A673 (cell line): Measurements from ENCODE around the gene SEZ6L2. TPM values are rescaled to one million over a fixed set of nuclear protein-coding genes. Genes with fewer than 3 reads are reported as not detected.
"Not testable (repeated sequence)": the region's sequence is repeated elsewhere in the genome, so short reads cannot be mapped to it uniquely, and the experiment has no call there.

Experiments used
- BruUV-seq: library from RNA; stranded (reverse); fragments of 400-500 nt; replicated peaks from 2 replicates; lab custom pipeline; 2021; lab: Mats Ljungman, UMichigan
- CTCF ChIA-PET: fragments of 300-600 bp; sonication (Branson Sonifier 250); formaldehyde crosslinking; loops from one replicate; lab custom pipeline; 2022; ENCODE audit warnings: antibody characterized with exemption; lab: Charles Lee
- POLR2A ChIA-PET: fragments of 300-600 bp; sonication (Branson Sonifier 250); formaldehyde crosslinking; loops from one replicate; lab custom pipeline; 2022; ENCODE audit warnings: antibody characterized with exemption; ENCODE audit not compliant: low non-redundant PET; lab: Charles Lee
- DNase-seq: peaks from one replicate; pipeline ENCODE4 v3.0.0-alpha.2; 2015; ENCODE audit warnings: low spot score
- H3K27ac ChIP-seq: fragments of 200-600 bp; sonication (generic); 2 replicates; pipeline ENCODE4 v1.5.1; 2016; ENCODE audit warnings: mixed run types, low read depth, mild to moderate bottlenecking, mixed read lengths, antibody characterized with exemption, low read length; ENCODE audit not compliant: poor library complexity, severe bottlenecking
- H3K27me3 ChIP-seq: fragments of 200-600 bp; sonication (generic); replicated peaks from 2 replicates; pipeline ENCODE4 v1.6.1; 2017; ENCODE audit warnings: mixed run types, low read depth, mild to moderate bottlenecking, mixed read lengths, antibody characterized with exemption, low read length; ENCODE audit not compliant: insufficient read depth, poor library complexity
- H3K36me3 ChIP-seq: fragments of 200-600 bp; sonication (generic); 2 replicates; pipeline ENCODE4 v1.6.1; 2016; ENCODE audit warnings: mixed run types, mild to moderate bottlenecking, mixed read lengths, antibody characterized with exemption, low read length; ENCODE audit not compliant: insufficient read depth, poor library complexity, severe bottlenecking
- H3K4me1 ChIP-seq: fragments of 200-600 bp; sonication (generic); 2 replicates; pipeline ENCODE4 v1.6.1; 2017; ENCODE audit warnings: mixed run types, mild to moderate bottlenecking, mixed read lengths, antibody characterized with exemption, low read length; ENCODE audit not compliant: insufficient read depth, poor library complexity, severe bottlenecking
- H3K4me3 ChIP-seq: fragments of 200-600 bp; sonication (generic); 2 replicates; pipeline ENCODE4 v1.5.1; 2016; ENCODE audit warnings: low read depth, mixed run types, mild to moderate bottlenecking, mixed read lengths, low read length; ENCODE audit not compliant: poor library complexity, severe bottlenecking
- H3K9me3 ChIP-seq: fragments of 200-600 bp; sonication (generic); 2 replicates; pipeline ENCODE4 v1.6.1; 2016; ENCODE audit warnings: mixed run types, low read depth, mild to moderate bottlenecking, mixed read lengths, antibody characterized with exemption, low read length; ENCODE audit not compliant: poor library complexity, severe bottlenecking
- EZH2 ChIP-seq: fragments of 200-600 bp; sonication (generic); IDR thresholded peaks from 2 replicates; pipeline ENCODE4 v1.6.1; 2017; ENCODE audit warnings: borderline replicate concordance, low read depth, mild to moderate bottlenecking, mixed read lengths, antibody characterized with exemption, low read length; ENCODE audit not compliant: poor library complexity, severe bottlenecking
- intact Hi-C: fragments of 100-400 bp; cut with micrococcal nuclease; formaldehyde crosslinking; loops from one replicate; pipeline ENCODE4 v1.10.0; 2022; ENCODE audit not compliant: unreplicated experiment
- total RNA-seq: library from RNA; stranded (reverse); gene quantifications from 2 replicates; pipeline ENCODE4 v1.2.3, GENCODE V29; 2021
- TF ChIP-seq, protein P1 (sequence below): fragments of 300-800, 200-600 bp; sonication (generic); conservative IDR thresholded peaks from 2 replicates; pipeline ENCODE4 v1.5.1; 2017; ENCODE audit warnings: low read depth, mild to moderate bottlenecking, antibody characterized with exemption, low read length, moderate library complexity, mixed read lengths

The SEZ6L2 gene
- total RNA-seq, 1 experiment from 2014 or later, result 7.0 TPM

DNA sequence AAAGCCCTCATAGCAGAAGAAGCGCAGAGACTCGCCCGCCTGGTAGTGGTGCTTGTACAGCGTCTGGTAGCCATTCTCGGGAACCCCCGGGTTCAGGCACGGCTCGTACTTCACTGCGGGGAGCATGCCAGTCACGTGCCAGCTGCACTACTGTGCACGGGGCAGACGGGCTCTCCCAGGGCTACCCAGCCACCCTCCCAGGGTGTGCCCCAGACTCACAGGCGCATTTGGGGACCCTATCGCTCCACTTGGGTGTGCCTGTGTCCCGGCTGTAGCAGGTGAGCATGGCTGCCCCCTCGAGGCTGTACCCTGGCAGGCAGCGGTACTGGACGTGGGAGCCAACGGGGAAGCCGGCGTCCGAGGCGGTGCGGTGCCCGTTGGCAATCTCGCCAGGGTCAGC, 26.0 kb downstream of the SEZ6L2 start:
- no peak overlapping the region for H3K4me3 ChIP-seq
- BruUV-seq, result no TSS peak
- no peaks in the 10 kb centered on the region for H3K27me3 ChIP-seq
- POLR2A ChIA-PET, result no interaction called here
- CTCF ChIA-PET, result no interaction called here
- H3K36me3 ChIP-seq, result no peaks in the 10 kb centered on the region
- no peaks in the 10 kb centered on the region for H3K9me3 ChIP-seq
- H3K27ac ChIP-seq, result no peak overlapping the region
- no peak for DNase-seq
- intact Hi-C loops, result no loop called here
- TF ChIP-seq, protein P1, sequence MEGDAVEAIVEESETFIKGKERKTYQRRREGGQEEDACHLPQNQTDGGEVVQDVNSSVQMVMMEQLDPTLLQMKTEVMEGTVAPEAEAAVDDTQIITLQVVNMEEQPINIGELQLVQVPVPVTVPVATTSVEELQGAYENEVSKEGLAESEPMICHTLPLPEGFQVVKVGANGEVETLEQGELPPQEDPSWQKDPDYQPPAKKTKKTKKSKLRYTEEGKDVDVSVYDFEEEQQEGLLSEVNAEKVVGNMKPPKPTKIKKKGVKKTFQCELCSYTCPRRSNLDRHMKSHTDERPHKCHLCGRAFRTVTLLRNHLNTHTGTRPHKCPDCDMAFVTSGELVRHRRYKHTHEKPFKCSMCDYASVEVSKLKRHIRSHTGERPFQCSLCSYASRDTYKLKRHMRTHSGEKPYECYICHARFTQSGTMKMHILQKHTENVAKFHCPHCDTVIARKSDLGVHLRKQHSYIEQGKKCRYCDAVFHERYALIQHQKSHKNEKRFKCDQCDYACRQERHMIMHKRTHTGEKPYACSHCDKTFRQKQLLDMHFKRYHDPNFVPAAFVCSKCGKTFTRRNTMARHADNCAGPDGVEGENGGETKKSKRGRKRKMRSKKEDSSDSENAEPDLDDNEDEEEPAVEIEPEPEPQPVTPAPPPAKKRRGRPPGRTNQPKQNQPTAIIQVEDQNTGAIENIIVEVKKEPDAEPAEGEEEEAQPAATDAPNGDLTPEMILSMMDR, result no peak
- no peak for TF ChIP-seq EZH2
- H3K4me1 ChIP-seq, result peaks cover 15% of the 10 kb centered on the region

DNA sequence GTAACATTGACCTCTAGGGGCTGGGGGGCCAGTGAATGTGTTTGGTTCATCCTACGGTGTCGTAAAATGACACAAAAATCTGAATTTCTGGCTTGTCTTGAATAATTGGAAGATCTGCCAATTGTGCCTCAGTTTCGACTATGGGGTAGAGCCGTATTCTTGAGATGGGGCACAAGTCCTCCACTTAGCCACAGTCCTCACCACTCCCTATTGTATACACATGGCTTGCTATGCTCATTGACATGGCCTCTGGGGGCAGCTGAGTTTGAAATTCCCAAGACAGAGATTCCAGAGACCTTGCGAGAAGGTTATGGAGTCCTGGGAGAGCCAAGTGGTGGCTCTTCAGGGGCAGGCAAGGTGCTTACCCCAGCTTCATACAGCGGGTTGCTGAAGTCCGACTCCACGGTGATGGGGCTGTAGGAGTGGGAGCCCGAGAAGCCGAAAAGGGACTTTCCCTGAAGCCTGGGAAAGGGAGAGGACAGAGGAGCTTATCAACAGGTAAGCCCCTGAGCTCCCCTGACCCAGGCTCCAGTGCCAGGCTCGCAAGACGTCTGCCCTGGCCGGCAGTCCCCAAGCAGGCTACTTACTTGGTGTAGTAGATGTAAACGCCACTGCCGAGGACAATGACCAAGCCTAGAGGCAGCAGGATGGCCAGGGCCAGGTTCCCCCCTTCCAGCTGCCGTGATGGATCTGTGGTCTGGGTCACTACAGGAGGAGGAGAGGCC, 27.4 kb downstream of the SEZ6L2 start:
- TF ChIP-seq EZH2, result no peak
- TF ChIP-seq, protein P1, result no peak
- no peak overlapping the region for H3K4me3 ChIP-seq
- no TSS peak for BruUV-seq
- ChIA-PET POLR2A (no interaction called here), CTCF (interaction anchor here (0.6 to 1.5 kb wide), 2 partner anchors 24 to 161 kb away, joined by 3 to 4 read pairs; no protein-coding TSS in a partner anchor)
- no peaks in the 10 kb centered on the region for H3K9me3 ChIP-seq
- no peak overlapping the region for H3K27ac ChIP-seq
- intact Hi-C loops, result no loop called here
- H3K36me3 ChIP-seq, result no peaks in the 10 kb centered on the region
- H3K27me3 ChIP-seq, result no peaks in the 10 kb centered on the region
- no peak for DNase-seq
- H3K4me1 ChIP-seq, result peaks cover 10% of the 10 kb centered on the region

GRCh38 chr16:29869067-29869466, 30.3 kb downstream of the SEZ6L2 start:
- H3K9me3 ChIP-seq, H3K27me3 ChIP-seq, H3K4me1 ChIP-seq, H3K36me3 ChIP-seq, H3K27ac ChIP-seq, BruUV-seq, POLR2A ChIA-PET, DNase-seq, H3K4me3 ChIP-seq: not testable (repeated sequence)
- intact Hi-C loops, result loop anchor here (10.0 kb wide), 1 partner anchor 54 kb away; the partner anchor contains the start of genes PAGR1 and PRRT2
- CTCF ChIA-PET, result interaction anchor here (1.0 kb wide), 1 partner anchor 21 kb away, joined by 7 read pairs; no protein-coding TSS in a partner anchor
